Ascending aorta (tissue), 2 donors: ENCODE results near the gene RALGAPA1. TPM values are rescaled to one million over a fixed set of nuclear protein-coding genes. Genes with fewer than 3 reads are reported as not detected.

Source experiments
- DNase-seq, 2 donors: peaks; one replicate each; pipeline ENCODE4 v3.0.0-alpha.2; 2019; ENCODE audit warnings: low spot score in 2 of 2
- H3K27ac ChIP-seq, 2 donors: fragments of 200-600 bp; sonication (generic); one replicate each; pipeline ENCODE4 v1.5.1; 2016 to 2017; ENCODE audit warnings: mild to moderate bottlenecking in 1 of 2
- H3K27me3 ChIP-seq: fragments of 200-600 bp; sonication (generic); one replicate; pipeline ENCODE4 v1.5.1; 2017
- H3K36me3 ChIP-seq, 2 donors: fragments of 200-600 bp; sonication (generic); one replicate each; pipeline ENCODE4 v1.5.1; 2016
- H3K4me1 ChIP-seq, 2 donors: fragments of 200-600 bp; sonication (generic); one replicate each; pipeline ENCODE4 v1.5.1; 2016 to 2017; ENCODE audit warnings: mild to moderate bottlenecking in 1 of 2
- H3K4me3 ChIP-seq, 2 donors: fragments of 200-600 bp; sonication (generic); one replicate each; pipeline ENCODE4 v1.5.1; 2016 to 2017; ENCODE audit warnings: mild to moderate bottlenecking in 1 of 2
- H3K9me3 ChIP-seq, 2 donors: fragments of 200-600 bp; sonication (generic); one replicate each; pipeline ENCODE4 v1.5.1; 2016
- CTCF ChIP-seq, 3 experiments: fragments of 200-600 bp in 2 of 3; fragments of 450-650 bp in 1 of 3; sonication (generic) in 2 of 3; IDR thresholded peaks; one replicate each; pipeline ENCODE4 v1.5.1; 2016 to 2019; ENCODE audit warnings: antibody characterized with exemption in 3 of 3, mild to moderate bottlenecking in 1 of 3, moderate library complexity in 1 of 3
- intact Hi-C: fragments of 100-400 bp; cut with DNase I; formaldehyde crosslinking; loops from one replicate; pipeline ENCODE4 v1.15.1; 2023
- total RNA-seq: library from RNA; depleted of rRNA; stranded (reverse); fragments of >200 nt; gene quantifications from one replicate; pipeline ENCODE4 v1.1.0, GENCODE V29; 2016

Gene RALGAPA1
- total RNA-seq, 1 donor from 2014 or later: 101 TPM

- Histone ChIP-seq H3K27me3 (no peaks in the 10 kb centered on the region), H3K4me1 (no peaks in the 10 kb centered on the region), H3K4me3 (no peak overlapping the region), H3K36me3 (peaks cover 29 to 48% of the 10 kb centered on the region in 2 donors), H3K27ac (no peak overlapping the region), H3K9me3 (no peaks in the 10 kb centered on the region)
- DNase-seq: no peak
- intact Hi-C loops: no loop called here
- no peak for TF ChIP-seq CTCF (IDR thresholded peaks at IDR 0.05)
Observed at GRCh38 chr14:35669782-35670181, 139.3 kb downstream of the RALGAPA1 start.

- Histone ChIP-seq H3K4me1 (no peaks in the 10 kb centered on the region), H3K27me3 (no peaks in the 10 kb centered on the region), H3K27ac (no peak overlapping the region), H3K9me3 (no peaks in the 10 kb centered on the region), H3K4me3 (no peak overlapping the region), H3K36me3 (peaks cover 21 to 26% of the 10 kb centered on the region in 2 donors)
- DNase-seq: no peak
- TF ChIP-seq CTCF (IDR thresholded peaks at IDR 0.05): no peak
- intact Hi-C loops: no loop called here
Observed at GRCh38 chr14:35666429-35667043, 142.6 kb downstream of the RALGAPA1 start.

GRCh38 chr14:35661875-35662274 lies 147.2 kb downstream of the RALGAPA1 start:
- intact Hi-C loops: no loop called here

GRCh38 chr14:35653045-35653444 lies 156.1 kb downstream of the RALGAPA1 start:
- Histone ChIP-seq H3K27me3 (no peaks in the 10 kb centered on the region), H3K27ac (no peak overlapping the region), H3K9me3 (no peaks in the 10 kb centered on the region), H3K4me1 (no peaks in the 10 kb centered on the region), H3K4me3 (no peak overlapping the region), H3K36me3 (peaks cover 8 to 43% of the 10 kb centered on the region in 2 donors)
- intact Hi-C loops: no loop called here
- DNase-seq: no peak
- no peak for TF ChIP-seq CTCF (IDR thresholded peaks at IDR 0.05)

More at GRCh38 chr14:35661875-35662274, 147.2 kb downstream of the RALGAPA1 start:
- no peaks in the 10 kb centered on the region for H3K9me3 ChIP-seq
- H3K27ac ChIP-seq: no peak overlapping the region
- DNase-seq: no peak
- no peak overlapping the region for H3K4me3 ChIP-seq
- H3K27me3 ChIP-seq: no peaks in the 10 kb centered on the region
- peaks cover 13 to 18% of the 10 kb centered on the region in 2 donors for H3K36me3 ChIP-seq
- H3K4me1 ChIP-seq: no peaks in the 10 kb centered on the region
- TF ChIP-seq CTCF (IDR thresholded peaks at IDR 0.05): no peak

- no peak for TF ChIP-seq CTCF (IDR thresholded peaks at IDR 0.05)
- intact Hi-C loops: no loop called here
- Histone ChIP-seq H3K27ac (no peak overlapping the region), H3K4me1 (no peaks in the 10 kb centered on the region), H3K9me3 (peaks cover 5 to 6% of the 10 kb centered on the region in 2 donors), H3K4me3 (no peak overlapping the region), H3K27me3 (no peaks in the 10 kb centered on the region), H3K36me3 (peaks cover 25 to 74% of the 10 kb centered on the region in 2 donors)
- DNase-seq: no peak
Observed at GRCh38 chr14:35643513-35643912, 165.6 kb downstream of the RALGAPA1 start.
